ENCODE data around the gene PNMA1.
A peak's percentile ranks its signal among the peaks of the same experiment; 100 is the strongest.

Gene PNMA1

DNA sequence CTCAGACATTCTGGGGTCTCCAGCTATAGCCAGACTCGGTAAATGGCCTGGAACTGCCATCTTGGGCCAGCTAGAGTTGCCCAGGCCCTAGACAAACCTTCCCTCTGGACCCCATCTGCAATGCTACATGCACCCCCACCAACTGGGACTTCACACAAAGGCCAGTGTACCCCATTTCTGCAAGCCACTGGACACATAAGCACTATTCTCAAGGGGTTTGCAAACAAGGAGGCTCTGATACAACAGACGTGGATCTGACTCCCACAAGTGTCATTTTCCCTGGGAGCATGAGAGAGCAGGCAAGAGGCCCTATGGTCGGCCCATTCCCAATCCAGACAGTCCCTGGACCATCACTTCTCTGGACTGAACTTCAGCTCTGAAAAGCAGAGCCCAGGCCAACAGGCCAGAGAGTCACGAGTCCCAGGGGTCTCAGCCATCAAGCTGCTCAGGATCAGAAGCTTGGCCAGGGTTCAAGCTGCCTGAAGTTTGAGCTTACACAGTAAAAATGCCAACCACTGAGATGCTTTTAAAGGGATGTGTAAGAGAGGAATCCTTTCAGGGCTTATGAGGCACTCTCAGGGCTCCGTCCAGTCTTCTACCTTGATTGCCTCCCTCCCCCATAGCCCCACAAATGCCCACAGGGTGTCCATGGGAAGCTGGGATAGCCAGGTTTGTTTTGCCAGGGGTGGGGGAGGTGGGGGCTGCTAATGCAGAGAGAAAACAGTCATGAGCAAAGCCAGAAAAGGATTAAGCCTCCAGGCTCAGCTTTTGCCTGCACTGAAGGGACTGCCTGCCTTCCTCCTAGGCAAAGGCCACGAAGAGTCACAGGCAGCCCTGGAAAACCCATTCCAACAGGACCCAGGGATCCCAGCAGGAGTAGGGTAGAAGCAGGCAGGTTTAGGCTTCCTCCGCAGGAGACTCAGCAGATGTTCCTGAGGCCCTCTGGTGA lies 31.7 kb upstream of the PNMA1 start:
- peak overlapping the region; percentile 93 for H3K4me3 Mint-ChIP-seq
- H3K27me3 Mint-ChIP-seq (ENCODE audit: low read depth) = no peaks in the 10 kb centered on the region
- H3K27ac Mint-ChIP-seq = peak overlapping the region; percentile 90
- no peaks in the 10 kb centered on the region for H3K9me3 Mint-ChIP-seq
- H3K36me3 Mint-ChIP-seq (ENCODE audit: low read depth) = peaks cover 22% of the 10 kb centered on the region
- DNase-seq (ENCODE audit: low spot score) = no peak
- H3K4me1 Mint-ChIP-seq (ENCODE audit: low read depth) = peaks cover 91% of the 10 kb centered on the region

DNA sequence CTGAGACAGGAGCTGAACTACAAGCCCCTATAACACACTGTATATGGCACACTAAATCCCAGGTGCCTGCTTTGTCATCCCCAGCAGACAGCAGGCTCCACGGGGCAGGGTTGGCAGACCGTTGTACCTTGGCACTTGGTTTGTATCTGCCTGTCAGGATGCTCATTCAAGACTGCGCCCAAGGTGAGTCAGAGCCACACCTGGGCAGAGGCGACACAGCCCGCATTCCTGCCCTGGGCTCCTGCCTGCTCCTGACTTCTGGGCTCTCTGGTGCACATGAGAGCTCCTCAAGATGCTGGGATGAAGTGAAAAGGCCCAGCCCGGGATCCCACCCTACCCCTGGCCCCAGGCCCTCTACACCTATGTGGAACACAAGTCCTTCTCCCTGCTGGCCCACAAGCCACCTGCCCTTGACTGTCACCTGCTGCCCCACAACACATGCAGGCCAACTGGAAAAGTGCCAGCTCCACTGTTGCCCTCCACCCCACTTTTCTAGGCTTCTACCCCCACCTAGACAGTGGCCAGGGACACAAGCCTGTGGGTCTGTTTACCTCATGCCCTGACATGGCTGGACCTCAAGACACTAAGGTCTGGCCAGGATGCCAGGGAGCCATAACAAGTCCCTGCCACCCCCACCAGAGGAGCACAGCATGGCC lies 30.8 kb upstream of the PNMA1 start:
- Mint-ChIP-seq H3K27me3 (ENCODE audit: low read depth) (no peaks in the 10 kb centered on the region), H3K9me3 (no peaks in the 10 kb centered on the region), H3K27ac (peak overlapping the region; percentile 90), H3K4me1 (ENCODE audit: low read depth) (peaks cover 88% of the 10 kb centered on the region), H3K36me3 (ENCODE audit: low read depth) (peaks cover 22% of the 10 kb centered on the region), H3K4me3 (peak overlapping the region; percentile 93)
- DNase-seq (ENCODE audit: low spot score) = no peak

DNA sequence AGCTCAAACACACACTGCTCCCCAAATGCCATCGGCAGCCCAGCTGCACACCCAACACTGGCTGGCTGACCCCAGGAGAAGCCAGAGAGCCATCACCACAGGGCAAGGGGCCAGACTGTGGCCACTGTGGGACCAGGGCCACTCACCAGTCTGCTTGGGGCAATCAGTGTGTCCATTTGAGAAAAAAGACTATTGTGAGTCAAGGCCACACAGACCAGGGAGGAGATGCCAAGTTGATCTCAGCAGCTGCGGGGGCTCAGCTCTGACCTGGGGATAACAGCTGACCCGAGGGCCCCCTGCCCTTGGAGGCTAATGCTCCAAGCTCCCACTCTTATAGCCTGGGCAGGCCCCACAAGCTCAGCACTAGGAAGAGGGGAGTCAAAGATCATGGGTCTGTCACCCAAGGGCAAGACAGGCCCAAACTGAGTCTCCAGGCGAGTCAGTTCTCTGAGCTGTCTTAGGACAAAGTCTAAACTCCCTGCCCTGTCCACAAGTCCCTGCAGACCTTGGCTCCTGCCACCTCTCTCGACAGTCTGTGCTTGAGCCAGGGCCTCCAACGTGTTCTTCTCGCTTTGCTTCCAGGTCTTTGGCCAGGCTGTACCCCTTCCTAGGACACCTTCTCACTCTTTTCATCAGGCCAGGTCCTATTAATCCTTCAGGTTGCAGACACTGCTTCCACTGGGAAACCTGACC lies 30.1 kb upstream of the PNMA1 start:
- Mint-ChIP-seq H3K4me3 (peak overlapping the region; percentile 93), H3K27me3 (ENCODE audit: low read depth) (no peaks in the 10 kb centered on the region), H3K36me3 (ENCODE audit: low read depth) (peaks cover 22% of the 10 kb centered on the region), H3K27ac (peak overlapping the region; percentile 90), H3K9me3 (no peaks in the 10 kb centered on the region), H3K4me1 (ENCODE audit: low read depth) (peaks cover 84% of the 10 kb centered on the region)
- DNase-seq (ENCODE audit: low spot score) = no peak

- peak overlapping the region; percentile 93 for H3K4me3 Mint-ChIP-seq
These were observed 29.3 kb upstream of the PNMA1 start for GRCh38 chr14:73743431-73743931.

GRCh38 chr14:73742520-73743238 lies 28.5 kb upstream of the PNMA1 start:
- no peaks in the 10 kb centered on the region for H3K9me3 Mint-ChIP-seq
- H3K4me3 Mint-ChIP-seq = peak overlapping the region; percentile 93
- peak overlapping the region; percentile 90 for H3K27ac Mint-ChIP-seq
- no peaks in the 10 kb centered on the region for H3K27me3 Mint-ChIP-seq (ENCODE audit: low read depth)
- DNase-seq (ENCODE audit: low spot score) = no peak
- H3K36me3 Mint-ChIP-seq (ENCODE audit: low read depth) = peaks cover 27% of the 10 kb centered on the region
- peaks cover 71% of the 10 kb centered on the region for H3K4me1 Mint-ChIP-seq (ENCODE audit: low read depth)

More at GRCh38 chr14:73743431-73743931, 29.3 kb upstream of the PNMA1 start:
- H3K4me1 Mint-ChIP-seq (ENCODE audit: low read depth) = peaks cover 79% of the 10 kb centered on the region
- H3K27ac Mint-ChIP-seq = peak overlapping the region; percentile 90
- no peaks in the 10 kb centered on the region for H3K27me3 Mint-ChIP-seq (ENCODE audit: low read depth)
- peaks cover 26% of the 10 kb centered on the region for H3K36me3 Mint-ChIP-seq (ENCODE audit: low read depth)
- peak; percentile 57 for DNase-seq (ENCODE audit: low spot score)
- H3K9me3 Mint-ChIP-seq = no peaks in the 10 kb centered on the region

- Mint-ChIP-seq H3K4me3 (peak overlapping the region; percentile 93), H3K9me3 (no peaks in the 10 kb centered on the region), H3K4me1 (ENCODE audit: low read depth) (peaks cover 64% of the 10 kb centered on the region), H3K27me3 (ENCODE audit: low read depth) (no peaks in the 10 kb centered on the region), H3K27ac (peak overlapping the region; percentile 90), H3K36me3 (ENCODE audit: low read depth) (peaks cover 28% of the 10 kb centered on the region)
- DNase-seq (ENCODE audit: low spot score) = no peak
These were observed 27.8 kb upstream of the PNMA1 start for GRCh38 chr14:73741876-73742519.

DNA sequence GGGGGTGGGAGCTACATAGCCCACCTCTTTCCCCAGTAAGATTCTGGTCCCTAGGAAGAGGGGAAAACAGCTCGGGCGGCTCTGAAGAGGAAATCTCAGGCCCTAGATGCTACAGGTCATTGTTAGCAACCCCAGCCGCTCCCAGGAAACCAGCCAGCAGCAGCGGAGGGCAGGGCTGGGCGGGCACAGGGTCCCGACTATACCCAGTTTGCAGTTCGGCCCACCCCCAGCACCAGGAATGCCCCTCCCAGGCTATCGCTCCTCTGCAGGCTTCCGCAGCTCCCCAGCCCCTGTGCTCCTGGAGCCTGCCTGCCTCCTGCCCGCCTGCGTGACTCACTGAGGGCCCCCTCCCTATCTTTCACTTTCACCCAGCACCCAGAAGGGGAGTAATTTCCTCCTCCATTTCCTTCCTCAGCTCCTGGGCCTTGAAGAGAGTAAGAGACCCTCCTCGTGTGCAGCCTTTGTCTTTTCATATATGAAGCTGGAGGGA lies 27.2 kb upstream of the PNMA1 start:
- H3K4me3 Mint-ChIP-seq = peak overlapping the region; percentile 93
- no peaks in the 10 kb centered on the region for H3K27me3 Mint-ChIP-seq (ENCODE audit: low read depth)
- peaks cover 30% of the 10 kb centered on the region for H3K36me3 Mint-ChIP-seq (ENCODE audit: low read depth)
- H3K4me1 Mint-ChIP-seq (ENCODE audit: low read depth) = peaks cover 58% of the 10 kb centered on the region
- H3K9me3 Mint-ChIP-seq = no peaks in the 10 kb centered on the region
- peak; percentile 75 for DNase-seq (ENCODE audit: low spot score)
- peak overlapping the region; percentile 90 for H3K27ac Mint-ChIP-seq

DNA sequence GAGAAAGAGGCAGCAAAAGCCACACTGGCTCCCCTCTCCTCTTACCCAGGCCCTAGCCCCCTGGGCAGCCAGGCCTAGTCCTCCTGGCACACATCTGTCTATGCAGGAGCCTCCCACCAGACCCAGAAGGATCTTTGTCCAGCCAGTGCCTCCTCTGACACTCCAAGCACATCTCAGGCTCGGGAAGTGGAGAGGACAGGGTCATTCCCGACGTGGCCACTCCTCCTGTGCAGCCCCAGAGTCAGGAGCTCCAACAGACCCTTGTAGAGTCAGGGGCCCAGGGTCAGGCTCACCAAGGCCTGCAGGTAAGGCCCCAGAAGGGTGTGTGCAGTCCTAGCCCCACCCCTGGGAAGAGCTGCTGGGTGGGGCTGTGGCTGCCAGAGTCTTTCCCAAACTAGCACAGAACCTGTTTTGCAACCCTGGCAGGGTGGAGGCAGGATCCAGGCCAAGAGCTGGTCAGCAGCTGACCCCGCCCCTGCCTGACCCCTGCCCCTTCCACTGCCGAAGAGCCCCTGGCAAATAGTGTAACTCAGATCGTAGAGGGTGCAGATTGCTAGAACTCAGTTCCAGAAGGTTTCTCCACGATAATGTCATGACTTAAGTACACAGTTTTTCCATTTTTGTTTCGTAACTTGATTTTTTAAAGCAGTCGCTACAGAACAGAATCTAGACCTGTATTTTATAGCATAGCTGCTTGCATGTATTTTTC lies 26.6 kb upstream of the PNMA1 start:
- Mint-ChIP-seq H3K4me3 (peak overlapping the region; percentile 93), H3K36me3 (ENCODE audit: low read depth) (peaks cover 33% of the 10 kb centered on the region), H3K27me3 (ENCODE audit: low read depth) (no peaks in the 10 kb centered on the region), H3K27ac (peak overlapping the region; percentile 90), H3K9me3 (no peaks in the 10 kb centered on the region), H3K4me1 (ENCODE audit: low read depth) (peaks cover 54% of the 10 kb centered on the region)
- no peak for DNase-seq (ENCODE audit: low spot score)

GRCh38 chr14:73739899-73740617 lies 25.9 kb upstream of the PNMA1 start:
- DNase-seq (ENCODE audit: low spot score) = no peak
- Mint-ChIP-seq H3K36me3 (ENCODE audit: low read depth) (peaks cover 34% of the 10 kb centered on the region), H3K9me3 (no peaks in the 10 kb centered on the region), H3K27ac (peak overlapping the region; percentile 55), H3K27me3 (ENCODE audit: low read depth) (no peaks in the 10 kb centered on the region), H3K4me3 (peak overlapping the region; percentile 93), H3K4me1 (ENCODE audit: low read depth) (peaks cover 50% of the 10 kb centered on the region)

DNA sequence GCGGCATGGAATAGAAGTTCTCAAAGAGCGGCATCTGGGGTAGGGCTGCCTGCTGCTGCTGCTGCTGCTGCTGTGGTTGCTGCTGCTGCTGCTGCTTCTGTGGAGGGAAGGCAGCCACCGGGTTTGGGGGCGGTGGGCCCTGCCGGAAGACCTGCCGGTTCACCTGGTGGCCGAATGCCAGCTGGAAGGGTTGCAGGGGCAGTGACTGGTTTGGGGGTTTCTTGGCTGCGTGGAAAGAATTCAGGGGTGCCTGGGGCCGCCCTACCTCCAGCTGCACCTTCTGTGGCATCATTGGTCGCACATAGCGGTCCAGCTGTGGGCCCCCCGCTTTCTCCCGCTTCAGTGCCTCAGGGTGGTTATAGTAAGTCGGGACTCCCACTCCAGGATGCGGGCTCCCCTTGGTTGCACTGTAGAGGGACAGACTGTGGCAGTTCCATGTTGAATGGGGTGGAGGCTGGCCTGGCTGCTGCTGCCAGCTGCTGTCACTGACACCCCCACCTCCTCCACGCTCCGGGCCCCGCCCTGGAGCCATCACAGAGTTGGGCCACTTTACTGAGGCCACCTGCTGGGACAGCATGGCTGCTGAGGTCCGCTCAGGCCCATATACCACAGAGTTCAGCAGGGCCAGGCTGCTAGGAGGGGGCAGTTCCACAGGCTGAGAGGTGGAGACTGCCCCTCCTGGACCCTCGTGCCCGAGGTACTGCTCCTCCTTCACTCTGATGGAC lies 25.2 kb upstream of the PNMA1 start:
- H3K4me3 Mint-ChIP-seq = no peak overlapping the region
- no peak for DNase-seq (ENCODE audit: low spot score)
- H3K27me3 Mint-ChIP-seq (ENCODE audit: low read depth) = no peaks in the 10 kb centered on the region
- H3K36me3 Mint-ChIP-seq (ENCODE audit: low read depth) = peaks cover 41% of the 10 kb centered on the region
- H3K4me1 Mint-ChIP-seq (ENCODE audit: low read depth) = peaks cover 47% of the 10 kb centered on the region
- no peaks in the 10 kb centered on the region for H3K9me3 Mint-ChIP-seq
- H3K27ac Mint-ChIP-seq = peak overlapping the region; percentile 55

DNA sequence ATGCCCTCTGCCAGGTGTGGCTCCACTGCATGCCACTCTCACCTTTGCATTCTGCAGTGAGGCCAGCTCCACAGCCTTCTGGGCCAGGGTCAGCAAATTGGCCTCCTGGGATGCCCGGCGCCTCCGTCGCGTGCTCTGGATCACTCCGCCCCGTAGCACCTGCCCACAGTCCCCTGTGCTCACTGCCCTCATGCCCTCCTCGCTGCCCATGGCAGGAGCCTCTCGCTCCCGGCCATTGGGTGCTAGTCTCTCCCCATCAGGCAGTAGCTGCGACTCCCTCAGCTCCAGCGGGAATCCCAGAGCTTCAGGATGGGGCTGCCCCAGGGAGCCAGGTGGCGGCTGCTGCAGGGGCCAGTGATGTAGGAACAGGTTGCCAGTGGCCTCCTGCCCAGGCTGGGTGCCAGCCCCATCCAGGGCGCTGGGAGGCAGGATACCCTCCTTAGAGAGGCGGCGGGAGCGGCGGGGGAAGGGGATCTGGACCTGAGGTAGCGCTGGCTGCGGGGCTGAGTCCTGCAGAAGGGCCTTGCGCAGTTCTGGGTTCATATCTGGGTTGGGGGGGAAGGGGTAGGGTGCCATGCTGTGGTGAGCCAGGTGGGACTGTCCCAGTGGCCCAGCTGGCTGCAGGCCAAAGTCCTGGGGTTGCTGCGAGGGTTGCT lies 24.5 kb upstream of the PNMA1 start:
- peaks cover 43% of the 10 kb centered on the region for H3K36me3 Mint-ChIP-seq (ENCODE audit: low read depth)

More for the DNA sequence above, 24.5 kb upstream of the PNMA1 start:
- no peak for DNase-seq (ENCODE audit: low spot score)
- no peak overlapping the region for H3K4me3 Mint-ChIP-seq
- H3K27ac Mint-ChIP-seq = no peak overlapping the region
- H3K4me1 Mint-ChIP-seq (ENCODE audit: low read depth) = peaks cover 41% of the 10 kb centered on the region
- no peaks in the 10 kb centered on the region for H3K27me3 Mint-ChIP-seq (ENCODE audit: low read depth)
- H3K9me3 Mint-ChIP-seq = no peaks in the 10 kb centered on the region

Data from T-helper 2 cell treated with Interferon-gamma antibody and Interleukin-4, amounts not matched to agents 5 μg/mL and 100 μg/mL, for 36 hours (primary cell).